Neural progenitor cell (in vitro differentiated cells): ENCODE results near the gene RUFY1.

Source experiments
- EZH2 ChIP-seq: fragments of 200-600 bp; sonication (generic); IDR thresholded peaks from 2 replicates; pipeline ENCODE4 v1.6.1; 2017; ENCODE audit warnings: antibody characterized with exemption, mild to moderate bottlenecking, moderate library complexity
- EZH2phosphoT487 ChIP-seq: fragments of 200-600 bp; sonication (generic); IDR thresholded peaks from 2 replicates; pipeline ENCODE4 v1.6.1; 2017; ENCODE audit warnings: antibody characterized with exemption

DNA sequence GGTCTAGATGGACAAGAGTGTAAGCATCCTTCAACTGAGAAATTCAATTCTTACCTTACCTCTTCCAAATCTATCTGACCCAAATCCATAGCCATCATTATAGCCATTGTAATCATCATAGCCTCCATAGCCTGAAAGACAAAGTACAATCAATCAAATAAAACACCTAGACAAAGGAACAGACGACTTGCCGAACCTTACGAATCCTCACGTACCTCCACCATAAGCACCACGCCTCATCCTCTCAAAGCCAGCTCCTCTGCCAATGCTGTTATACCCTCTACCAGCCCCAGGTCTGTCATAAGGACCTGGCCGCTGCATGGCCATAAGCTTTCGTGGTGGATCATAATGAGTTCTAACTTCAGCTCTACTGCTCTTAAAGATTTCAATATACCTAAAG, 67.6 kb downstream of the RUFY1 start:
- no peak for TF ChIP-seq EZH2phosphoT487
- no peak for TF ChIP-seq EZH2
